Peyer's patch (tissue), 4 donors: ENCODE results near the gene SRRM4. TPM values are rescaled to one million over a fixed set of nuclear protein-coding genes. Genes with fewer than 3 reads are reported as not detected.

Experiments
- DNase-seq, 3 donors: peaks; one replicate each; pipeline ENCODE4 v3.0.0-alpha.2; 2017 to 2019
- H3K27ac ChIP-seq, 4 donors: fragments of 200-600 bp; sonication (generic); one replicate each; pipeline ENCODE4 v1.5.1; 2016 to 2019
- H3K27me3 ChIP-seq, 2 donors: fragments of 200-600 bp; sonication (generic); one replicate each; pipeline ENCODE4 v1.5.1; 2019
- H3K36me3 ChIP-seq, 3 donors: fragments of 200-600 bp; sonication (generic); one replicate each; pipeline ENCODE4 v1.5.1; 2016 to 2019
- H3K4me1 ChIP-seq, 4 donors: fragments of 200-600 bp; sonication (generic); one replicate each; pipeline ENCODE4 v1.5.1; 2016 to 2019
- H3K4me3 ChIP-seq, 4 donors: fragments of 200-600 bp; sonication (generic); 1 replicate in 3 of 4; 2 replicates in 1 of 4; pipeline ENCODE4 v1.5.1; 2016 to 2019; ENCODE audit warnings: mild to moderate bottlenecking in 1 of 4
- H3K9me3 ChIP-seq, 4 donors: fragments of 200-600 bp; sonication (generic); one replicate each; pipeline ENCODE4 v1.5.1; 2016 to 2019; ENCODE audit warnings: mild to moderate bottlenecking in 1 of 4
- POLR2A ChIP-seq, 2 donors: fragments of 450-650 bp; IDR thresholded peaks; one replicate each; pipeline ENCODE4 v1.5.1; 2017; ENCODE audit warnings: antibody characterized with exemption in 2 of 2, mild to moderate bottlenecking in 2 of 2, moderate library complexity in 2 of 2
- total RNA-seq, 4 donors: library from RNA; depleted of rRNA; stranded (reverse); fragments of >200 nt; gene quantifications; one replicate each; pipeline ENCODE4 v1.1.0, GENCODE V29; 2016
- TF ChIP-seq, protein P1 (sequence below), 6 experiments: fragments of 450-650 bp in 4 of 6; fragments of 200-600 bp in 2 of 6; sonication (generic) in 1 of 6; IDR thresholded peaks; one replicate each; pipeline ENCODE4 v1.5.1; 2017 to 2019; ENCODE audit warnings: antibody characterized with exemption in 6 of 6, mild to moderate bottlenecking in 3 of 6, moderate library complexity in 1 of 6

SRRM4 gene, protein sequence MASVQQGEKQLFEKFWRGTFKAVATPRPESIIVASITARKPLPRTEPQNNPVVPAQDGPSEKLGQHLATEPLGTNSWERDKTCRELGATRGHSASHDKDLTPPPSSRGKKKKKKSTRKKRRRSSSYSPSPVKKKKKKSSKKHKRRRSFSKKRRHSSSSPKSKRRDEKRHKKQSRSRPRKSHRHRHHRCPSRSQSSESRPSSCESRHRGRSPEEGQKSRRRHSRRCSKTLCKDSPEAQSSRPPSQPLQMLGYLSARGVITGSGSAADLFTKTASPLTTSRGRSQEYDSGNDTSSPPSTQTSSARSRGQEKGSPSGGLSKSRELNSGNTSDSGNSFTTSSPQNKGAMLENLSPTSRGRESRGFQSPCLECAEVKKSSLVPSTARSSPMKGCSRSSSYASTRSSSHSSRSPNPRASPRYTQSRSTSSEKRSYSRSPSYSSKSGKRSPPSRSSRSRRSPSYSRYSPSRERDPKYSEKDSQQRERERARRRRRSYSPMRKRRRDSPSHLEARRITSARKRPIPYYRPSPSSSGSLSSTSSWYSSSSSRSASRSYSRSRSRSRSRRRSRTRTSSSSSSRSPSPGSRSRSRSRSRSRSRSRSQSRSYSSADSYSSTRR
- not detected for total RNA-seq

DNA sequence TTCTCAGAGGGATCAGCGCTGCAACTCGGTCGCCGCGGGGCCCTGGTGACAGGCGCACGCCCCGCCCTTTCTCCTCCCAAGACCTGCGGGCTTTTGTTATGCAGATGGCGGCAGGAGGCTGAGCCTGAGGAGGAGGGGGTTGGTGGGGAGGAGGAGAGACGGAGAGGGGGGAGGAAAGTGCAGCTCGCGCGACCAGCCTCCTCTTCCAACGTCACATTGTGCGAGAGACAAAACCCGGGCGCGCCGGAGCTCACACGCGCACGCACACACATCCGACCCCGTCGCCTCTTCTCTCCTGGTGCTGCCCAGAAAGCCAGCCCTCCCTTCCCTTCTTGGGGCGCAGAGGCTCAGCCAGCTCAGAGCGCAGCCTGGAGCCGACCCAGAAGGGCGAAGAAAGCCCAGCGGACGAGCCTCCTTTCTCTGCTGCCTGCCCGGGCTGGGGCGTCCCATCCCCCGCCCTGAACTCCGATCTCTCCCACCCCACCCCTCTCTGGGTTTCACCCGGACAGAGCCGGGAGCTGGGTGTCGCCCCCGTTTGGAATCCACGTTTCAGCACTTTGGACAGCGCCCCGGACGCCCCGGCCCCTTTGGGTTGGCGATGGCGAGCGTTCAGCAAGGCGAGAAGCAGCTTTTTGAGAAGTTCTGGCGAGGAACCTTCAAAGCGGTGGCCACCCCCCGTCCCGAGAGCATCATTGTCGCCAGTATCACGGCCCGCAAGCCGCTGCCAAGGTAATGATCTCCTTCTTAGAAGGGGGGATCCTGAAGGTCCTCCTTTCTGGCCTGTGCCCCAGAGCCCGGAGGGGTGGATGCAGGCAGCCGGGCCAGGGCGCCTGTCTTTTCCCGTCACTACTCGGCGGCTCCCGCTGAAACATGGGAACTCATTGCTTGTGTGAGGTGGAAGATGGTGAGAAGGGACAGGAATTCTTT lies at the start of gene SRRM4:
Gene SRRM4 (plus strand): TSS at position 257 of the 927 bp plus-strand sequence. CDS start 342 bp downstream, at position 599.
- no peak for TF ChIP-seq POLR2A (IDR thresholded peaks at IDR 0.05)
- TF ChIP-seq, protein P1, sequence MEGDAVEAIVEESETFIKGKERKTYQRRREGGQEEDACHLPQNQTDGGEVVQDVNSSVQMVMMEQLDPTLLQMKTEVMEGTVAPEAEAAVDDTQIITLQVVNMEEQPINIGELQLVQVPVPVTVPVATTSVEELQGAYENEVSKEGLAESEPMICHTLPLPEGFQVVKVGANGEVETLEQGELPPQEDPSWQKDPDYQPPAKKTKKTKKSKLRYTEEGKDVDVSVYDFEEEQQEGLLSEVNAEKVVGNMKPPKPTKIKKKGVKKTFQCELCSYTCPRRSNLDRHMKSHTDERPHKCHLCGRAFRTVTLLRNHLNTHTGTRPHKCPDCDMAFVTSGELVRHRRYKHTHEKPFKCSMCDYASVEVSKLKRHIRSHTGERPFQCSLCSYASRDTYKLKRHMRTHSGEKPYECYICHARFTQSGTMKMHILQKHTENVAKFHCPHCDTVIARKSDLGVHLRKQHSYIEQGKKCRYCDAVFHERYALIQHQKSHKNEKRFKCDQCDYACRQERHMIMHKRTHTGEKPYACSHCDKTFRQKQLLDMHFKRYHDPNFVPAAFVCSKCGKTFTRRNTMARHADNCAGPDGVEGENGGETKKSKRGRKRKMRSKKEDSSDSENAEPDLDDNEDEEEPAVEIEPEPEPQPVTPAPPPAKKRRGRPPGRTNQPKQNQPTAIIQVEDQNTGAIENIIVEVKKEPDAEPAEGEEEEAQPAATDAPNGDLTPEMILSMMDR (IDR thresholded peaks at IDR 0.05), result no peak
- Histone ChIP-seq H3K4me3 (no peak within 1 kb of the TSS), H3K36me3 (no peaks in the 10 kb centered on the region), H3K4me1 (no peaks in the 10 kb centered on the region), H3K27me3 (peaks cover 0 to 18% of the 10 kb centered on the region in 2 donors), H3K9me3 (no peaks in the 10 kb centered on the region), H3K27ac (no peak within 1 kb of the TSS)
- DNase-seq, result no peak

DNA sequence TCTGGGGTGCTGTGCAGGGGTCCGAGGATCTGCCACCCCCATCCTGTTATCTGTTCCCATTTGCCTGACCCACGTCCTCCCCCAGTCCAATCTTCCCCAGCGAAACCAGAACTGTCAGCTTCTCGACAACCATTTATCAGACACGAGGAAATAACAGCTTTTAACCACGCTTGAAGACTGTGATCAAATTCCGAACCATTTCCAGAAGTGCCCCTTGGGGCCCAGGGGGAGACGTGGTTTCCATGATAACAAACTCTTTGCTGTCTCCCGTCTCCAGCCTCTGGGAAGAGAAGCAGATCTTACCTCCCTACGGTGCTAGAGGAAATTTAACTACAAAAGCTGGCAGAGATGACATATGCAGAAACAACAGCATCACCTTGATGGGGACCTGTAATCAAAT lies 35.1 kb upstream of the SRRM4 start:
- Histone ChIP-seq H3K27me3 (no peaks in the 10 kb centered on the region), H3K4me1 (no peaks in the 10 kb centered on the region), H3K4me3 (no peak overlapping the region), H3K9me3 (no peaks in the 10 kb centered on the region), H3K36me3 (no peaks in the 10 kb centered on the region), H3K27ac (no peak overlapping the region)
- DNase-seq, result no peak
- TF ChIP-seq POLR2A (IDR thresholded peaks at IDR 0.05), result no peak
- TF ChIP-seq, protein P1 (IDR thresholded peaks at IDR 0.05), result no peak

DNA sequence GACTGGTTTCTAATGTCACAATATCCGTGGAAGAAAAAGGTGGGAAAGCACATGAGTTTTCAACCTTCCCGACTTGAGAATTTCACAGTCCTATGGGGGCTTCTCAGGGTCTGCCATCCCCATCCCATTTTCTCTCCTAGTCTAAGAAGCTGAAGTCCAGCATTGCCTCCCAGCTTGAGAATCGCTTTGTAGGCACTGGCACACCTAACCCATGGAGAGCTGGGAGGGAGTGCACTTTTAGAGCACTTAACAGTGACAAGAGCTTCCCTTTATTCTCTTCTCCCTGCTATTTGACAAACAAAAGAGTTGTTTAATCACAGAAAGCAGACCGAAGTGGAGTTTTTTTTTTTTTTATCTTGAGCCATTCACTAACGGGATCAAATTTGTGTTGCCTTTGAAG lies 22.8 kb upstream of the SRRM4 start:
- no peaks in the 10 kb centered on the region for H3K27me3 ChIP-seq
- no peak for DNase-seq
- TF ChIP-seq, protein P1 (IDR thresholded peaks at IDR 0.05), result no peak
- no peak for TF ChIP-seq POLR2A (IDR thresholded peaks at IDR 0.05)
- H3K27ac ChIP-seq, result no peak overlapping the region
- no peaks in the 10 kb centered on the region for H3K4me1 ChIP-seq
- no peaks in the 10 kb centered on the region for H3K9me3 ChIP-seq
- H3K36me3 ChIP-seq, result no peaks in the 10 kb centered on the region
- H3K4me3 ChIP-seq, result no peak overlapping the region

DNA sequence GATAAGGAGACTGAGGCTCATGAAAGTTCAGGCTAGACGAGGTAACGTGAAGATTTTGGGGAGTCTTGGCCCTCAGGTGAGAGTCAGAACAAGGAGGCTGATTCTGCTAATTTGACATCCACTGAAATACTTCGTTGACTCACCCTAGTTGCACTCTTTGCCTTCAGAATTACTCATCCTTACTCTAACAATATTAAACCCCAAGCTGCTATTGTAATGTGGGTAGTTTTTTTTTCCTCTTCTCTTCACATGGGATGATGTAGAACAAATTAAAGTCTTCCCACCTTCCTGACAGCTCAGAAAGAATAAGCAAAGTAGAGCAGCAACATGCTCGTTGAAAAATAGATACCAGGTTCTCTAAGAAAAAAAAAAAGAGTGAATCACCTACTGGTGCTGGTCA lies 22.0 kb upstream of the SRRM4 start:
- Histone ChIP-seq H3K4me1 (no peaks in the 10 kb centered on the region), H3K27ac (no peak overlapping the region), H3K4me3 (no peak overlapping the region), H3K27me3 (no peaks in the 10 kb centered on the region), H3K36me3 (no peaks in the 10 kb centered on the region), H3K9me3 (no peaks in the 10 kb centered on the region)
- TF ChIP-seq, protein P1 (IDR thresholded peaks at IDR 0.05), result no peak
- TF ChIP-seq POLR2A (IDR thresholded peaks at IDR 0.05), result no peak
- DNase-seq, result no peak

DNA sequence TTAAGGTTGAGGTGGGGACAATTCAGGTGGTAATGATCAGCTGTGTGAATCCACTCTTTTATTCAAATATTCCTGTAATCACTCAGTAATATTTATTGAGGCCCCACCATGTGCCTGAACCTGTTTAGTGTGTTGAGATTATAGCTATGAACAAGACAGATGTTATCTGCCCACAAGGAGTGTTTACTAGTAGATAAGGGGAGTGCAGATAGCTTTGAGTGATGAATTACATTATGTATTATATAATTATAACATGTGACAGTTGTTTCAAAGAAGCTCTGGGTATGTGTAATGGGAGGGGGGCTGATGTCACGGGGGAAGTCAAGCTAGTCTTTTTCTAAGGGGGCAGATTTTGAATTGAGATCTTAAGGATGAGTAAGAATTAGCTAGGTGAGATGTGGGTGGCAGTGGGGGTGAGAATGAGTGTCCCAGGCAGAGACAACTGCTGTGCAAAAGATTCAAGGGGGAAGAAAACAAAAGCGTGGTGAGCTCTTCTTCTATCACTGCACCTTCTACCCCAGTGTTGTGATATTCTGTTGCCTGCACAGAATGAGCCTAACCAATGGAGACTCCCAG lies 21.3 kb upstream of the SRRM4 start:
- Histone ChIP-seq H3K27ac (no peak overlapping the region), H3K9me3 (no peaks in the 10 kb centered on the region), H3K36me3 (no peaks in the 10 kb centered on the region), H3K4me3 (no peak overlapping the region), H3K4me1 (no peaks in the 10 kb centered on the region), H3K27me3 (no peaks in the 10 kb centered on the region)
- no peak for DNase-seq
- TF ChIP-seq, protein P1 (IDR thresholded peaks at IDR 0.05), result no peak
- no peak for TF ChIP-seq POLR2A (IDR thresholded peaks at IDR 0.05)
